ENCODE data around the gene ST3GAL5.

ST3GAL5 gene

GRCh38 chr2:85861180-85861579 is 27.6 kb downstream of the ST3GAL5 start:
- no peak for TF ChIP-seq CTCF (IDR thresholded peaks at IDR 0.05; ENCODE audit: low read depth, low read length)
- no peak for DNase-seq
- Histone ChIP-seq H3K27me3 (ENCODE audit: insufficient read depth, low read depth, severe bottlenecking) (no peaks in the 10 kb centered on the region), H3K36me3 (no peaks in the 10 kb centered on the region), H3K9me3 (ENCODE audit: severe bottlenecking) (no peaks in the 10 kb centered on the region), H3K27ac (no peak overlapping the region), H3K4me3 (ENCODE audit: low read depth, low read length) (no peak overlapping the region)

GRCh38 chr2:85858841-85859240 is 29.9 kb downstream of the ST3GAL5 start:
- no peak for TF ChIP-seq CTCF (IDR thresholded peaks at IDR 0.05; ENCODE audit: low read depth, low read length)
- Histone ChIP-seq H3K27ac (no peak overlapping the region), H3K9me3 (ENCODE audit: severe bottlenecking) (no peaks in the 10 kb centered on the region), H3K4me3 (ENCODE audit: low read depth, low read length) (no peak overlapping the region), H3K36me3 (no peaks in the 10 kb centered on the region), H3K27me3 (ENCODE audit: insufficient read depth, low read depth, severe bottlenecking) (no peaks in the 10 kb centered on the region)
- DNase-seq, result no peak

- Histone ChIP-seq H3K4me3 (ENCODE audit: low read depth, low read length) (no peak overlapping the region), H3K27me3 (ENCODE audit: insufficient read depth, low read depth, severe bottlenecking) (no peaks in the 10 kb centered on the region), H3K27ac (no peak overlapping the region), H3K9me3 (ENCODE audit: severe bottlenecking) (no peaks in the 10 kb centered on the region), H3K36me3 (no peaks in the 10 kb centered on the region)
- no peak for TF ChIP-seq CTCF (IDR thresholded peaks at IDR 0.05; ENCODE audit: low read depth, low read length)
- no peak for DNase-seq
Observed at GRCh38 chr2:85854897-85855296, 33.9 kb downstream of the ST3GAL5 start.

GRCh38 chr2:85854166-85854509 is 34.7 kb downstream of the ST3GAL5 start:
- no peaks in the 10 kb centered on the region for H3K36me3 ChIP-seq
- H3K27me3 ChIP-seq (ENCODE audit: insufficient read depth, low read depth, severe bottlenecking), result no peaks in the 10 kb centered on the region
- no peaks in the 10 kb centered on the region for H3K9me3 ChIP-seq (ENCODE audit: severe bottlenecking)
- no peak for TF ChIP-seq CTCF (IDR thresholded peaks at IDR 0.05; ENCODE audit: low read depth, low read length)
- H3K27ac ChIP-seq, result no peak overlapping the region
- DNase-seq, result no peak
- no peak overlapping the region for H3K4me3 ChIP-seq (ENCODE audit: low read depth, low read length)

- Histone ChIP-seq H3K27ac (no peak overlapping the region), H3K27me3 (ENCODE audit: insufficient read depth, low read depth, severe bottlenecking) (no peaks in the 10 kb centered on the region), H3K36me3 (no peaks in the 10 kb centered on the region), H3K9me3 (ENCODE audit: severe bottlenecking) (no peaks in the 10 kb centered on the region), H3K4me3 (ENCODE audit: low read depth, low read length) (no peak overlapping the region)
- DNase-seq, result no peak
- no peak for TF ChIP-seq CTCF (IDR thresholded peaks at IDR 0.05; ENCODE audit: low read depth, low read length)
Observed at GRCh38 chr2:85853499-85854165, 35.2 kb downstream of the ST3GAL5 start.

GRCh38 chr2:85852937-85853498 is 35.8 kb downstream of the ST3GAL5 start:
- DNase-seq, result no peak
- no peaks in the 10 kb centered on the region for H3K9me3 ChIP-seq (ENCODE audit: severe bottlenecking)
- H3K4me3 ChIP-seq (ENCODE audit: low read depth, low read length), result no peak overlapping the region
- TF ChIP-seq CTCF (IDR thresholded peaks at IDR 0.05; ENCODE audit: low read depth, low read length), result no peak
- H3K27ac ChIP-seq, result no peak overlapping the region
- H3K27me3 ChIP-seq (ENCODE audit: insufficient read depth, low read depth, severe bottlenecking), result no peaks in the 10 kb centered on the region
- no peaks in the 10 kb centered on the region for H3K36me3 ChIP-seq
